ENCODE measurements around the gene NMT1.
A peak's percentile ranks its signal among the peaks of the same experiment; 100 is the strongest.

NMT1 gene

GRCh38 chr17:45060797-45061605 lies at the start of gene NMT1:
Gene NMT1, plus strand, starts transcription at chr17:45061317. Its CDS starts 13 bp downstream, at chr17:45061330.
- DNase-seq (ENCODE audit: low spot score) (peak; percentile 99), FAIRE-seq (peak; percentile 88)

- no peak for DNase-seq (ENCODE audit: low spot score)
Observed at GRCh38 chr17:45011767-45012166, 49.4 kb upstream of the NMT1 start.

DNA sequence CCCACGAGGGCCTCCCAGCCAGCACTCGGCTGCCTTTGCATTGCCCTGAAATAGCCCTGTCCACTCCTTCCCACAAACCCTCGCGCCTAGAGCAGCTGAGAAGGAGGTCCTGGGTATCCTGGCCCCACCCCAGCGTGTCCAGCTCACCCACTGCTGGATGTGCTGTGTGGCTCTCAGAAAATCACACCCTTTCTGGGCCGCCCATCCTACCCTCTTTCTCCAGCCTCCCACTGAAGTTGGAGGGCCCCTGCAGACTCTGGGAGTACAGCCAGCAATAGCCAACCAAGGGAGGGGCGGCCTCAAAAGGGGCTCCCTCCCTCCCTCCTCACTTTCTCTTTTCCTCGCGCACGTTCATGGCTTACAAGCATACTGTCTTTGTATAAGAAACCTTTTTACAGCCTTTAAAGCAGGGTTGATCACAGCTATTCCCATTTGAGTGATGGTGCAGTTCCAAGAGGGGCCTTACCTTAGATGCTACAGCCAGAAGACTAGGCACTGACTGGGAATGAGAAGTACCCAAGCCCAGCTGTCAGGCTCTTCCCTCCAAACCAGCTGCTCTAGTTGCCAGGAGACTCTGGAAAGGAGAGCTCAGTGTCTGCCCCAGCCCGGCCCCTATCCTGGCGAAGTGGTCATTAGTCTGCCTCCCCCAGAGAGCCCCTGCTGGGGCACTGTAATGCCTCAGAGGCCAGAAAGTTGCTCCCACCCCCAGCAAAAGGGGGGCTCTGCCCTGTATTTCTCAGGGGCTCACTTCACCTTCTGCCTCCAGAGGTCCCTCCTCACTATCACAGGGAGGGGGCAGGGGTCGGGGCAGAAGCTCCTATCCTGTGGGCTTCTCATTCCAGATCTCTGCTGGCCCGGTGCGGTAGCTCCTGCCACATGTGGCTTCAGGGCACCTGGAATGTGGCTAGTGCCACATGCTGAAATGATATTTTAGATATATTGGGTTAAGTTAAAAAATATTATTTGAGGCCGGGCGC lies 47.8 kb upstream of the NMT1 start:
- FAIRE-seq (no peak), DNase-seq (ENCODE audit: low spot score) (no peak)

More at GRCh38 chr17:45011767-45012166, 49.4 kb upstream of the NMT1 start:
- no peak for FAIRE-seq

DNA sequence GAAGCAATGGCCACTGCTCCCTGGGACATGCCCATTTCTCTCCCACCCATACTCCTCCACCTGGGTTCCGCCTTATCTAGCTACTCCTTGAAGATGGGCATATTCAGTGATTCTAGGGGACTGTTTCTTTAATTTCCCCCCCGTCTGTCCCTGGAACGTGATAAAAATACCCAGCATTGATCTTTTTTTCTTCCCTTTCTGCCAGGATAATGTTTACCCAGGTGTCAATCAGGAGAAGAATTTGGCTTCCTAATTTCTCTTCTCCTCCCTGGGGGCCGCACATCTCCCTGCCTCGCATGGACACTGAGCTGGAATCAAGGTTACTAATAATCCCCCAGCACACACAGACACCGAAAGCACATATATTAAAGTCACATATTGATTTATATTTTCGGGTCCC lies 44.9 kb upstream of the NMT1 start:
- no peak for DNase-seq (ENCODE audit: low spot score)
- FAIRE-seq = no peak

DNA sequence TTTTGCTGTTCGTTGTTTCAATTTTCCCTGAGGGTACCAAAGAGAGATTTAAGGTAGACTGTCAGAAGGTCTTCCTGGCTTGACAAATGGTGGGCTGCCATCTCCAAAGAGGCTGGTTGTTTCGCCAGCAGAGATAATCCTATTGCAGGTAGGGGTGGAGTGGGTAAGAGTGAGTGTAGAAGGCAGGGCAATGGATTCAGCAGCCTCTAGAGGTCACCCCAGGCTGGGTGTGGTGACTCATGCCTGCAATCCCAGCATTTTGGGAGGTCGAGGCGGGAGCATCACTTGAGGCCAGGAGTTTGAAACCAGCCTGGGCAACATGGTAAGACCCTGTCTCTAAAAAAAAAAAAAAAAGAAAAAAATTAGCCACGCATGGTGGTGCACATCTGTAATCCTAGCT lies 44.3 kb upstream of the NMT1 start:
- no peak for FAIRE-seq
- no peak for DNase-seq (ENCODE audit: low spot score)

- DNase-seq (ENCODE audit: low spot score) (no peak), FAIRE-seq (no peak)
Observed at GRCh38 chr17:45018514-45018847, 42.6 kb upstream of the NMT1 start.

DNA sequence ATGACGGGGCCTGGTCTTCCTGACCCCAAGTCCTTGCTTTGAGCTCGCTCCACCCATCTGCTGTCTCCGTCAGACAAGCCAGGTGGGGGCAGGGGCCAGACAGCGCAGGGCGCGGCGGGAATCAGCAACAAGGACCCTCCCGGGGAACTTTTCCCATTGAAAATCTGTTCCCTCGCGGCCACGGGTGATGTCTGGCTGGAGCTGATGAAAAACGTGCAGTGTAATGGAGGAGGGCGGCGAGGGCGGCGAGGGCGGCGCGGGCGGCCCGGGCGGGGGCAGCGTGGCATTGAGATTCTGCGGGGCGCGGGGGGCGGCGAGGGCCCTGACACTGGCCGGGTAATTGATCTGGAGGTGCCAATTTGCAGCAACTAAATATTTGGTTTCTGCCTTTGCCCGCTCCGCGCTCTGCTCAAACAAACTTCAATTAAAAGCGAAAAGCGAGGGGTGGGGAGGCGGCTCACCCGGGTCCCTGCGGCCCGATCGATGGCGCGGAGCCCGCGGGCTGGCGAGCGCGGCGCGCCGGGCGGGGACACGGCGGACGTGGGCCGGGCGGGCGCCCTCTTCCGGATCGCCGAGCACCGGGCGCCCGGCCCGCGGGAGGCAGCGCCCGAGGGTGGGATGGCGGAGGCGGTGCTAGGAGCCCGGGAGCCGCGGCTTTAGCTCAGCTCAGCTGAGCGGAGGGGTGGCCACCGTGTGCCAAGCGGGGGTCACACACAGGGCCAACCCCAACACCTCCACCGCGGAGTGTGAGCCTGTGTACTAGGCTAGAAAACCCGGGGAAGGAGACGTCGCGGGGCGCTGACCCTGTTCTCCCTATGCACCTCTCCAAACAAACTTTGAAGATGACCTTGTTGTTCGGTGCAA lies 42.0 kb upstream of the NMT1 start:
- DNase-seq (ENCODE audit: low spot score) = no peak
- no peak for FAIRE-seq

GRCh38 chr17:45020354-45021138 lies 40.6 kb upstream of the NMT1 start:
- DNase-seq (ENCODE audit: low spot score) (no peak), FAIRE-seq (no peak)

DNA sequence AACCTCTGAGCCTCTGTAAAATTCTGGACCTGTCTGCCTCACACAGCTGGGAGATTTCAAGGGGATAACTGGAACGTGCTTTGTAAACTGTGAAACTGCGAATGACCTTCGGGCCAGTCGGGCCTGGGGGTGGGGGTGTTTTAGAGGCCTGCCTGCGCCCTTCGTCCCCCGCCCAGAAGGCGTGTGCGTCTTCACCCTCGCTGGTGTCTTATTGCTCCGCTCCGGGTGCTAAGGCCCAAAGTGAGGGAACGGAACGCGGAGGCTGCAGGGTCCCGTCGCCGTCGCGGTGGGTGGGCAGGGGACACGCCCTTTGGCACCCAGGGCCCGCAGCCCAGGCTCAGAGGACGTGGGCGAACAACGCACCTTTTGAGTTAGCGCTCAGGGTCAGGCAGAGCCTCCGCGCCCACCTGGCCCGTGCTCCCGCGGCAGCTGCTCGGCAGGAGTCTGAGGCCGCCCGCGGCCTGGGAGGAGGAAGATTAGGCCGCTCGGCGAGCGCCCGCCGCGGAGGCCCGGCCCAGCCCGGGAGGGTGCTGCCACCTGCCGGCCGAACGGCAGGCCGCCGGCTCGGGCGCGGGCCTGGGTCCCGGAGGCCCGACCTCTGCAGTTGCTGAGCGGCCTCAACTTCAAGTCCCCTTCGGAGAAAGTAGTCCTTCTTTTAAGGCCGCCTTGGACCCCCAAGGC lies 39.4 kb upstream of the NMT1 start:
- no peak for DNase-seq (ENCODE audit: low spot score)
- no peak for FAIRE-seq

DNA sequence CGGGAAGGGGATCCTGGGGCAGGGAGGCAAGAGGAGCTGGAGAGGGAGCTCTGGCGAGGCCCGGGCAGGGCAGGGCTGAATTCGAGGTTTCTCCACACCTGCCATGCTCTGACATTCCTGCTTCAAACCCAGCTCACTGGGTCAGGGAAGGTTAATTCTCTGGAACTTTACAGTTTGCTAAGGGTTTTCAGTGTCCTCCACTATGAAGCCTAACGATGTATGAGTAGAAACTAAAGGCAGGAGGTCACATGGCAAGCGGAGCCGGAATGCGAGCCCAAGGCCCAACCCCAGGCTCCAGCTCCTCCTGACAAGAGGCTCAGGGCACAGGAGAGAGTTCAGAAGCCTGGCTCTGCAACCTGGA lies 38.8 kb upstream of the NMT1 start:
- DNase-seq (ENCODE audit: low spot score) = no peak
- no peak for FAIRE-seq

DNA sequence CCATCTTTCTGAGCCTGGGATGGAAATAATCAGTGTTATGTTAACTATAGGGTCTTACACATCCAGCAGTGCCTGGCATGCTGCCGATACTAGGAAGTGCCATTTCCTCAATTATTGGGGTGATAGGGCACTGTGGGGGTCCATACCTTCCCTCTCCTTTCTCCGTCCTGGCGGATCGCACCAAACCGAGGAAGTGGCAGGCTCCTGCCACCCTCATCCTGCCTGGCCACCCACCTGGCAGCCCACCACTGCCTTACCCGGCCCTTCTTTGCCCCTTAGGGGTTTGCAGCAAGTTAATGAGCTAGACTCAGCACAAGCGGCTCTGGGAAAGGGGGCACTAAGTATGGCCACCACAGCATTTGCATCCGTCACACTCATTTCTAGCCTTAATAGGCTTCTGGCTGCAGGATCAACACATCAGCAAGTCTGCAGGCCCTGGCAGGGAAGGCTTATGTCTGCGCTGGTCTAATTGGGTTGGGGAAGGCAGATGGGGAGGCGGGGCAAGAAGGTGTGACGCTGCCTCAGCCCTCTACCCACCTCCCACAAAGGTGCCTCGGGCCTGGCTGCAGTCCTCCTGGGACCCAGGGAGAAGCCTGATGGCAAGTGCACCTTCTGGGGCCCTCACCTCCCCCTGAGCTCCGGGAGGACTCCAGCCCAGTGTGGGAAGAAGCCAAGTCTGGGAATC lies 38.3 kb upstream of the NMT1 start:
- DNase-seq (ENCODE audit: low spot score) (no peak), FAIRE-seq (no peak)

DNA sequence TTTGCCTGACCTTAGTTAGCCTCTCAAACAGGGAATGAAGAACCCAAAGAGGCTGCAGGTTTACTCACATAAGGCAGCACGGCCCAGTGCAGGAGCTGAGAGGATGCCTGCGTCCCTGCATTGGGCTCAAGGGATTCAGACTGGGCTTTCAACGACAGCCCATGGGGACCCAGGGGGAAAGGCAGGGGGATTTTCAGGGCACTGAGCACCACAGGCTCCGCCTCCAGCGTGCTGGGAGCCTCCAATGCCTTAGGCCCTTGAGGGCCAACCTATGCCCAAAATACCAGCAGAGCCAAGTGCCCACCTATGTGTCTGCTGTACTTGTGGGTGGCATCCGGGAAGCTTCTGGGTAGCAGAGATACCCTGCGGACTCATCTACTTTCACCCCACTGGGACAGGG lies 32.0 kb upstream of the NMT1 start:
- no peak for FAIRE-seq
- DNase-seq (ENCODE audit: low spot score) = no peak

DNA sequence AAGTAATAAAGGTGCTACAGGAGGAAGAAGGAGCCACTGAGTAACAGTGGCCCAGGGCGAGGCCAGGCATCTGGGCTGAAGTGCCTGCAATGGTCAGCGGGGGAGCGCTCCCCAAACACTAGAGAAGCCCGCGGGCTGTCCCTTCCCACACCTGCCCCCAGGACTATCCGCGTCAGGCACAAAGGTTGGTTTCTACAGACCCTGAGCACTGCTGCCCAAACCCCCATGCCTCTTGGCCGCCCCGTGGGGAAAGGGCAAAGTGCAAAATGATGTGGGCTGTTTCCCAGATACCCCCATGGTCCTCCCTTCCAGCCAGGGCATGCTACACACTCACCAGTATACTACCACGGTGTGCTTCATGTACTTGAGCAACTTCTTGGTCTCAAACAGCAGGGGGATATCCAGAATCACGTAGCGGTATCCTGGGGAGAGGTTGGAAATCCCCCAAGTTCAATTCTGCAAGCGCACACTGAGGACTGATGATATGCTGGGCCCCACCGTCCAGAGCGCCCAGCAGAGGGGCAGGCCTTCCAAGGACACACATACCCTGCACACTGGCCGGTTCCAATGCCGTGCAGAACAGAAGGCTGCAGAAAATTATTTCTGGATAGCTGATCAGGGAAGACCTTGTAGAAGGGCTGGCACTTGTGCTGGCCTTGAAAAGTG lies 31.2 kb upstream of the NMT1 start:
- DNase-seq (ENCODE audit: low spot score) (no peak), FAIRE-seq (no peak)

GRCh38 chr17:45030733-45031132 lies 30.4 kb upstream of the NMT1 start:
- FAIRE-seq (no peak), DNase-seq (ENCODE audit: low spot score) (no peak)

GRCh38 chr17:45031231-45032173 lies 29.6 kb upstream of the NMT1 start:
- no peak for DNase-seq (ENCODE audit: low spot score)
- FAIRE-seq = no peak

DNA sequence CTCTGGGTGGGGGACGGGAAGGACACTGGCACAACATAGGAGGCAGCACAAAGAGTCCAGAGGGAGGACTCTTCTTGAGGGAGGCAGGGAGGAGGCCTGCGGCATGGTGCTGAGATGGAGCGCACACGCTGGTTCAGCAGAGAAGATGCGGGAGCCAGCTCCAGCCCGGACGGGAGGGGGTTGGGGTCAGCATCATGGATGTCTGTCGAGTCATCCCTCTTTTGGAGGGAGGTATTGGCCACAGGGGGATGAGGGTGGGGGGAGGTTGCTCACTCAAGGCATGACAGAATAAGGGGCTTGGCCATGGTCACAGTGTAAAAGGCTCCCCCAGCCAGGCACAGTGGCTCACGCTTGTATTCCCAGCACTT lies 29.0 kb upstream of the NMT1 start:
- DNase-seq (ENCODE audit: low spot score) (no peak), FAIRE-seq (no peak)

- no peak for DNase-seq (ENCODE audit: low spot score)
Observed at GRCh38 chr17:45034599-45034998, 26.5 kb upstream of the NMT1 start.

GRCh38 chr17:45035848-45036247 lies 25.3 kb upstream of the NMT1 start:
- DNase-seq (ENCODE audit: low spot score) (no peak), FAIRE-seq (no peak)

More at GRCh38 chr17:45034599-45034998, 26.5 kb upstream of the NMT1 start:
- FAIRE-seq = no peak
